GM12878 (cell line): ENCODE measurements around the gene MIA. TPM values are rescaled to one million over a fixed set of nuclear protein-coding genes. Genes with fewer than 3 reads are reported as not detected.
"Not testable (repeated sequence)": the region's sequence is repeated elsewhere in the genome, so short reads cannot be mapped to it uniquely, and the experiment has no call there.

Experiments
- ATAC-seq: fragments of 200-7000 bp; cut with Tn5 transposase; 3 replicates; pipeline ENCODE4 v1.9.1; 2020; ENCODE audit warnings: mild to moderate bottlenecking, moderate library complexity
- BruUV-seq: library from RNA; stranded (reverse); fragments of 400-500 nt; replicated peaks from 2 replicates; lab custom pipeline; 2021; lab: Mats Ljungman, UMichigan
- CTCF ChIA-PET: fragments of 300-600 bp; sonication (Branson Sonifier 250); formaldehyde crosslinking; extraction: SDS; loops from one replicate; lab custom pipeline; 2021; ENCODE audit warnings: inconsistent platforms; lab: Yijun Ruan, JAX
- POLR2A ChIA-PET: fragments of 350-600 bp; formaldehyde crosslinking; extraction: SDS; loops from one replicate; lab custom pipeline; 2021; ENCODE audit warnings: inconsistent platforms; lab: Charles Lee
- RAD21 ChIA-PET: fragments of 300-600 bp; sonication (Branson Sonifier 250); formaldehyde crosslinking; loops from one replicate; lab custom pipeline; 2023; ENCODE audit warnings: antibody characterized with exemption; ENCODE audit not compliant: unreplicated experiment; lab: Charles Lee
- SMC1A ChIA-PET: fragments of 300-600 bp; sonication (Branson Sonifier 250); formaldehyde crosslinking; loops from one replicate; lab custom pipeline; 2023; ENCODE audit not compliant: unreplicated experiment, uncharacterized antibody; lab: Charles Lee
- DNase-seq: peaks from one replicate; pipeline ENCODE4 v3.0.0-alpha.2; 2011; ENCODE audit warnings: low read depth, low spot score
- FAIRE-seq: peaks from 3 replicates; lab custom pipeline; 2011; peaks lifted over from hg19 to GRCh38; lab: Jason Lieb, UNC
- H2AFZ ChIP-seq: 2 replicates; pipeline ENCODE4 v1.6.0; 2011; ENCODE audit warnings: low read depth, low read length, control low read depth; ENCODE audit not compliant: control insufficient read depth
- H3K27ac ChIP-seq: 2 replicates; pipeline ENCODE4 v1.5.1; 2011; ENCODE audit warnings: control low read depth; ENCODE audit not compliant: control insufficient read depth, insufficient read depth
- H3K27me3 ChIP-seq, 2 experiments: replicated peaks in 1 of 2; 2 replicates each; pipeline versions ENCODE4 v1.6.0 to v1.6.1; 2011; ENCODE audit warnings: low read length in 1 of 2; ENCODE audit not compliant: control insufficient read depth in 2 of 2, insufficient read depth in 2 of 2
- H3K36me3 ChIP-seq, 2 experiments: 2 replicates each; pipeline ENCODE4 v1.5.1; 2011; ENCODE audit warnings: low read length in 1 of 2; ENCODE audit not compliant: control insufficient read depth in 2 of 2, insufficient read depth in 2 of 2
- H3K4me1 ChIP-seq: 2 replicates; pipeline ENCODE4 v1.6.1; 2011; ENCODE audit warnings: mild to moderate bottlenecking, low read length, moderate library complexity, mixed read lengths; ENCODE audit not compliant: control insufficient read depth, insufficient read depth
- H3K4me2 ChIP-seq: 2 replicates; pipeline ENCODE4 v1.6.0; 2011; ENCODE audit warnings: control low read depth; ENCODE audit not compliant: control insufficient read depth, insufficient read depth
- H3K4me3 ChIP-seq: fragments of 200-600 bp; sonication (generic); 2 replicates; pipeline ENCODE4 v1.5.1; 2016
- H3K79me2 ChIP-seq: 2 replicates; pipeline ENCODE4 v1.6.0; 2011; ENCODE audit warnings: low read length; ENCODE audit not compliant: control insufficient read depth, insufficient read depth
- H3K9ac ChIP-seq: 2 replicates; pipeline ENCODE4 v1.8.0; 2011; ENCODE audit warnings: low read length, control low read depth, mixed read lengths; ENCODE audit not compliant: control insufficient read depth, insufficient read depth
- H3K9me3 ChIP-seq: replicated peaks from 3 replicates; pipeline ENCODE4 v1.5.1; 2011; ENCODE audit warnings: mild to moderate bottlenecking, low read length; ENCODE audit not compliant: control insufficient read depth, insufficient read depth
- H4K20me1 ChIP-seq: 2 replicates; pipeline ENCODE4 v1.6.0; 2011; ENCODE audit not compliant: control insufficient read depth, insufficient read depth
- EED ChIP-seq: sonication (generic); IDR thresholded peaks from 2 replicates; pipeline ENCODE4 v1.6.1; 2016; ENCODE audit warnings: antibody characterized with exemption, low read depth
- IKZF1 ChIP-seq: fragments of 450-650 bp; conservative IDR thresholded peaks from 2 replicates; pipeline ENCODE4 v1.6.1; 2017; ENCODE audit warnings: antibody characterized with exemption, mild to moderate bottlenecking
- IKZF2 ChIP-seq, 2 experiments: fragments of 450-650 bp; IDR thresholded peaks; 2 replicates each; pipeline ENCODE4 v1.6.1; 2017; ENCODE audit warnings: mild to moderate bottlenecking in 2 of 2, moderate library complexity in 2 of 2
- RUNX3 ChIP-seq: IDR thresholded peaks from 2 replicates; pipeline ENCODE4 v1.6.1; 2012; ENCODE audit warnings: low read length, inconsistent platforms
- SPI1 ChIP-seq: IDR thresholded peaks from 2 replicates; pipeline ENCODE4 v1.6.1; 2011; ENCODE audit warnings: low read depth, mild to moderate bottlenecking, low read length, moderate library complexity, borderline replicate concordance; ENCODE audit not compliant: insufficient read depth
- WGBS: methylation state at CpG from one replicate; pipeline ENCODE4 v1.1.6; 2016; ENCODE audit warnings: low lambda C conversion rate; ENCODE audit not compliant: insufficient replicate concordance, insufficient coverage; ENCODE audit errors: missing lambda C conversion rate; 5-methylcytosine and 5-hydroxymethylcytosine counted together
- in situ Hi-C: fragments of 300-500 bp; cut with MboI; formaldehyde crosslinking; loops from 9 replicates; pipeline ENCODE4 v1.14.3; 2018; ENCODE audit warnings: mixed read lengths
- intact Hi-C: fragments of 100-400 bp; cut with micrococcal nuclease; formaldehyde crosslinking; loops from one replicate; pipeline ENCODE4 v1.14.2; 2022; ENCODE audit not compliant: unreplicated experiment
- polyA plus RNA-seq, 11 experiments: library from polyadenylated mRNA; depleted of rRNA in 4 of 11; unstranded in 6 of 11; stranded (reverse) in 5 of 11; fragments of >200 nt; fragmentation: Nextera tagmentation in 4 of 11; fragmentation: Illumina TruSeq in 1 of 11; extraction: Ambion mirVana in 4 of 11; extraction: Trizol in 1 of 11; gene quantifications; 1 replicate in 1 of 11; 2 replicates in 10 of 11; pipeline versions ENCODE4 v1.2.1 to v1.2.3, GENCODE V29; 2011 to 2016; ENCODE audit warnings: inconsistent platforms in 2 of 11, missing spikeins in 2 of 11, low read depth in 1 of 11
- total RNA-seq, 4 experiments: library from RNA; depleted of rRNA in 3 of 4; stranded (reverse); fragments of >200 nt in 3 of 4; fragmentation: Illumina TruSeq in 1 of 4; extraction: Trizol in 1 of 4; gene quantifications; 2 replicates each; pipeline versions ENCODE4 v1.2.1 to v1.2.3, GENCODE V29; 2013 to 2021

MIA gene
- total and polyA plus RNA-seq, 10 of the 15 experiments (the other 5 are each of a cell fraction or from before 2014, with no cell fraction given), result 0.16 to 2.7 (median 1.4) TPM; not detected in 3

- 57% methylated on average over 9 of the region's 9 CpGs for WGBS
- CTCF ChIA-PET, H3K9me3 ChIP-seq, H3K79me2 ChIP-seq, DNase-seq, BruUV-seq, H2AFZ ChIP-seq, H3K27me3 ChIP-seq, H3K9ac ChIP-seq, ATAC-seq, H3K27ac ChIP-seq, H3K36me3 ChIP-seq, FAIRE-seq, H3K4me3 ChIP-seq: not testable (repeated sequence)
- H3K4me1 ChIP-seq, result peaks cover 11% of the 10 kb centered on the region
- ChIA-PET SMC1A (interaction anchor here (0.8 kb wide), 1 partner anchor 160 kb away, joined by 3 read pairs; no protein-coding TSS in a partner anchor), RAD21 (interaction anchor here (0.6 kb wide), 1 partner anchor 157 kb away, joined by 3 read pairs; no protein-coding TSS in a partner anchor)
- 0 out of 2 replicates have a peak overlapping the region, but pooled peaks have one; percentile 13 for H3K4me2 ChIP-seq
- in situ Hi-C loops, result loop anchor here (5.0 kb wide), 1 partner anchor 166 kb away; no protein-coding TSS in a partner anchor
- 0 out of 2 replicates have a peak, but pooled peaks have one; percentile 19 for TF ChIP-seq IKZF1
- peak; percentile 63; the same call in 1 of the 2 replicates for TF ChIP-seq SPI1
- peak; percentile 79 for TF ChIP-seq RUNX3
- TF ChIP-seq EED, result peak; percentile 59; the same call in 1 of the 2 replicates
- TF ChIP-seq IKZF2 (IDR thresholded peaks at IDR 0.05), result 0 out of 4 replicates have a peak, but pooled peaks of 1 of the 2 experiments have one; percentile 17
- TF ChIP-seq, all 136 proteins: peak for 5; not testable (repeated sequence) for 131
- intact Hi-C loops, H4K20me1 ChIP-seq, POLR2A ChIA-PET: not testable (repeated sequence)
Measured at GRCh38 chr19:40822704-40823553, 47.6 kb downstream of the MIA start.

- ATAC-seq, H3K4me1 ChIP-seq, DNase-seq, H3K4me2 ChIP-seq, BruUV-seq, H3K36me3 ChIP-seq, H3K4me3 ChIP-seq, POLR2A ChIA-PET, H3K79me2 ChIP-seq, SMC1A ChIA-PET, H3K9me3 ChIP-seq, intact Hi-C loops, H3K27ac ChIP-seq, H3K27me3 ChIP-seq, RAD21 ChIA-PET, H3K9ac ChIP-seq, H2AFZ ChIP-seq, FAIRE-seq, H4K20me1 ChIP-seq: not testable (repeated sequence)
- in situ Hi-C loops, result loop anchor here (5.0 kb wide), 1 partner anchor 168 kb away; no protein-coding TSS in a partner anchor
- CTCF ChIA-PET, result interaction anchor here (0.6 to 1.6 kb wide), 2 partner anchors 19 to 162 kb away, joined by 3 to 5 read pairs; no protein-coding TSS in a partner anchor
- WGBS, result 66% methylated on average over 16 of the region's 16 CpGs
Measured at GRCh38 chr19:40824916-40825315, 49.6 kb downstream of the MIA start.

GRCh38 chr19:40825460-40826095 lies 50.3 kb downstream of the MIA start:
- POLR2A ChIA-PET, RAD21 ChIA-PET, SMC1A ChIA-PET, H4K20me1 ChIP-seq, H3K4me2 ChIP-seq, H2AFZ ChIP-seq, H3K36me3 ChIP-seq, H3K9me3 ChIP-seq, intact Hi-C loops, H3K4me3 ChIP-seq, H3K4me1 ChIP-seq, FAIRE-seq, in situ Hi-C loops, H3K27ac ChIP-seq, BruUV-seq, ATAC-seq, H3K9ac ChIP-seq, H3K27me3 ChIP-seq, H3K79me2 ChIP-seq, DNase-seq: not testable (repeated sequence)
- 80% methylated on average over 2 of the region's 6 CpGs for WGBS
- CTCF ChIA-PET, result interaction anchor here (0.6 to 1.6 kb wide), 2 partner anchors 20 to 162 kb away, joined by 3 to 5 read pairs; no protein-coding TSS in a partner anchor
